Left ventricle myocardium inferior (tissue), 1 donor: ENCODE results near the gene CMIP. TPM values are rescaled to one million over a fixed set of nuclear protein-coding genes. Genes with fewer than 3 reads are reported as not detected.
"Not testable (repeated sequence)": the region's sequence is repeated elsewhere in the genome, so short reads cannot be mapped to it uniquely, and the experiment has no call there.

Experiments used
- DNase-seq: peaks from one replicate; pipeline ENCODE4 v3.0.0-alpha.2; 2020
- H3K27ac ChIP-seq: fragments of 200-600 bp; replicated peaks from 2 replicates; pipeline ENCODE4 v1.8.0; 2021
- H3K27me3 ChIP-seq: fragments of 200-600 bp; 2 replicates; pipeline ENCODE4 v1.8.0; 2021; ENCODE audit warnings: low read depth
- H3K36me3 ChIP-seq: fragments of 200-600 bp; 2 replicates; pipeline ENCODE4 v1.8.0; 2021
- H3K4me1 ChIP-seq: fragments of 200-600 bp; 2 replicates; pipeline ENCODE4 v1.8.0; 2021
- H3K4me3 ChIP-seq: fragments of 200-600 bp; 2 replicates; pipeline ENCODE4 v1.8.0; 2021; ENCODE audit warnings: mild to moderate bottlenecking, moderate library complexity
- H3K9me3 ChIP-seq: fragments of 200-600 bp; replicated peaks from 2 replicates; pipeline ENCODE4 v1.8.0; 2021
- intact Hi-C: fragments of 100-400 bp; cut with micrococcal nuclease; formaldehyde crosslinking; loops from one replicate; pipeline ENCODE4 v1.11.0; 2022
- total RNA-seq: library from RNA; stranded (reverse); fragmentation: NEBNext Ultra II Directional; extraction: Animal tissue kit (Norgen Biotek cat#: 25700); gene quantifications from one replicate; pipeline ENCODE4 v1.2.1, GENCODE V29; 2021
- TF ChIP-seq, protein P1 (sequence below): fragments of 200-600 bp; IDR thresholded peaks from 2 replicates; pipeline ENCODE4 v1.8.0; 2021; ENCODE audit warnings: antibody characterized with exemption, mild to moderate bottlenecking, borderline replicate concordance
- donor health status: DM: no; HTN: yes; CAD: no; lungs with severe emphysema.

The CMIP gene
- total RNA-seq, 1 donor from 2014 or later: 11.2 TPM

GRCh38 chr16:81687131-81687456 lies 242.5 kb downstream of the CMIP start:
- H3K4me3 ChIP-seq: no peak overlapping the region
- TF ChIP-seq, protein P1, sequence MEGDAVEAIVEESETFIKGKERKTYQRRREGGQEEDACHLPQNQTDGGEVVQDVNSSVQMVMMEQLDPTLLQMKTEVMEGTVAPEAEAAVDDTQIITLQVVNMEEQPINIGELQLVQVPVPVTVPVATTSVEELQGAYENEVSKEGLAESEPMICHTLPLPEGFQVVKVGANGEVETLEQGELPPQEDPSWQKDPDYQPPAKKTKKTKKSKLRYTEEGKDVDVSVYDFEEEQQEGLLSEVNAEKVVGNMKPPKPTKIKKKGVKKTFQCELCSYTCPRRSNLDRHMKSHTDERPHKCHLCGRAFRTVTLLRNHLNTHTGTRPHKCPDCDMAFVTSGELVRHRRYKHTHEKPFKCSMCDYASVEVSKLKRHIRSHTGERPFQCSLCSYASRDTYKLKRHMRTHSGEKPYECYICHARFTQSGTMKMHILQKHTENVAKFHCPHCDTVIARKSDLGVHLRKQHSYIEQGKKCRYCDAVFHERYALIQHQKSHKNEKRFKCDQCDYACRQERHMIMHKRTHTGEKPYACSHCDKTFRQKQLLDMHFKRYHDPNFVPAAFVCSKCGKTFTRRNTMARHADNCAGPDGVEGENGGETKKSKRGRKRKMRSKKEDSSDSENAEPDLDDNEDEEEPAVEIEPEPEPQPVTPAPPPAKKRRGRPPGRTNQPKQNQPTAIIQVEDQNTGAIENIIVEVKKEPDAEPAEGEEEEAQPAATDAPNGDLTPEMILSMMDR: no peak
- no peak for DNase-seq
- H3K27me3 ChIP-seq: no peaks in the 10 kb centered on the region
- peaks cover 8% of the 10 kb centered on the region for H3K36me3 ChIP-seq
- intact Hi-C loops: no loop called here
- H3K27ac ChIP-seq: no peak overlapping the region
- no peaks in the 10 kb centered on the region for H3K9me3 ChIP-seq
- no peaks in the 10 kb centered on the region for H3K4me1 ChIP-seq

DNA sequence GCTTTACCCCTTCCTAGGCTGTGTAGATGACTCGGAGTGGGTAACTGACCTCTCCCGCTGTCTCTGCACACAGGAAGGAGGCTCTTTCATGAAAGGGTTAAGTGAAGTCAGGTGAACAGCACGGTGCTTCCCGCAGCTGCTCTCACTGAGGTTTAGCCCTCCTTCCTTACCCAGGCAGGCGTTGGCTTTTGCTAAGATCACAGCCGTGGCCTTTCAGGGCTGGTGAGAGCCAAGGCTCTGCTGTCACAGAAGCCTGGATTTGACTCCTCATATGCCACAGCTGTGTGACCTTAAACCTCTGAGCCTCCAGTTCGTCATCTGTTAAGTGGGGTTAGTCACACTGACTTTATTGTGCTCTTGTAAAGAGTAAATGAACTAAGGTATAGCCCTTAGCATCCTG lies 243.6 kb downstream of the CMIP start:
- peaks cover 19% of the 10 kb centered on the region for H3K36me3 ChIP-seq
- H3K4me1 ChIP-seq: no peaks in the 10 kb centered on the region
- no peak overlapping the region for H3K4me3 ChIP-seq
- TF ChIP-seq, protein P1: no peak
- intact Hi-C loops: no loop called here
- no peak overlapping the region for H3K27ac ChIP-seq
- no peaks in the 10 kb centered on the region for H3K9me3 ChIP-seq
- H3K27me3 ChIP-seq: no peaks in the 10 kb centered on the region
- no peak for DNase-seq

GRCh38 chr16:81688839-81689238 lies 244.2 kb downstream of the CMIP start:
- H3K9me3 ChIP-seq, intact Hi-C loops, DNase-seq, H3K4me1 ChIP-seq, H3K27me3 ChIP-seq, H3K4me3 ChIP-seq, H3K27ac ChIP-seq: not testable (repeated sequence)
- peaks cover 26% of the 10 kb centered on the region for H3K36me3 ChIP-seq

- no peak for DNase-seq
These were observed 247.4 kb downstream of the CMIP start for GRCh38 chr16:81692021-81692420.

GRCh38 chr16:81692571-81692970 lies 248.0 kb downstream of the CMIP start:
- intact Hi-C loops: no loop called here

More at GRCh38 chr16:81692021-81692420, 247.4 kb downstream of the CMIP start:
- Histone ChIP-seq H3K4me3 (no peak overlapping the region), H3K9me3 (no peaks in the 10 kb centered on the region), H3K27ac (no peak overlapping the region), H3K27me3 (no peaks in the 10 kb centered on the region), H3K36me3 (peaks cover 26% of the 10 kb centered on the region), H3K4me1 (peaks cover 33% of the 10 kb centered on the region)
- TF ChIP-seq, protein P1: no peak
- intact Hi-C loops: no loop called here

DNA sequence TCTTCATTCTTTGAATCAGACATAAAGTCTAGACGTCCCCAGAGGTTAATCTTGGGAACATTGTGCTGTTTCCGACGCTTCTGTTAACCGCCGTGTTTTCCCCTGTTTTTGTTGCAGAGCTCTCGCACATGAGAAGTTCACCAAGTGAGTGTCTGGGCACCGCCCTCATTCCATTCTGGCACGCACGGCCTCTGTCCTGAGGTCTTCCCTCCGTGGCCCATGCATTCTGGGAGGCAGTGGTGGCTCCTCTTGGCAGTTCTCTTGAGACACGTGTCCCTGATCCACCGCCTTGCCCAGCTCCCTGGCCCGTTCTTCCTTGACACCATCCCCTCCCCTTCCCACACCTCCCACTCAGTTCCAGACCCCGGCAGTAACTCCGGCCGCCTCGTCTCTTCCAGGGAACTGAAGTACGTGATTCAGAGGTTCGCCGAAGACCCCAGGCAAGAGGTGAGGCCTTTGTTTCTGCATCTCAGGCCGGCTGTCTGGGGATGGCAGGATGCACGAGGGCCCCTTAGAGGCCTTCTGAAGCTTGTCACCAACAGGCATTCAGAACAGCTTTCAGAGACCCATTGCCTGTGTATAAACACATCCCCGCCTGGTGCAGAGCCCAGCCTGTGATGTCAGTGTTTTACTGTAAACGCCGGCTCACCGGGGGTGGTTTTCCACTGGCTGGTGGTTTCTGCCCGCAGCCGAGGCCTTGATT lies 248.6 kb downstream of the CMIP start:
- H3K4me3 ChIP-seq: no peak overlapping the region
- H3K4me1 ChIP-seq: peaks cover 45% of the 10 kb centered on the region
- DNase-seq: no peak
- no peaks in the 10 kb centered on the region for H3K9me3 ChIP-seq
- no peak overlapping the region for H3K27ac ChIP-seq
- intact Hi-C loops: no loop called here
- no peaks in the 10 kb centered on the region for H3K27me3 ChIP-seq
- peaks cover 33% of the 10 kb centered on the region for H3K36me3 ChIP-seq
- TF ChIP-seq, protein P1: no peak

More at GRCh38 chr16:81692571-81692970, 248.0 kb downstream of the CMIP start:
- H3K36me3 ChIP-seq: peaks cover 32% of the 10 kb centered on the region
- peaks cover 39% of the 10 kb centered on the region for H3K4me1 ChIP-seq
- H3K4me3 ChIP-seq: no peak overlapping the region
- no peak overlapping the region for H3K27ac ChIP-seq
- no peak for DNase-seq
- TF ChIP-seq, protein P1: no peak
- H3K27me3 ChIP-seq: no peaks in the 10 kb centered on the region
- no peaks in the 10 kb centered on the region for H3K9me3 ChIP-seq
